OCI-LY1 (cell line): Measurements from ENCODE around the gene P2RX4.
A peak's percentile ranks its signal among the peaks of the same experiment; 100 is the strongest.

ENCODE experiments used
- H2AFZ ChIP-seq: fragments of 200-600 bp; sonication (generic), shearing (Covaris generic); 2 replicates; pipeline ENCODE4 v1.6.0; 2014; ENCODE audit warnings: antibody characterized with exemption, mild to moderate bottlenecking, low read length
- H3F3A ChIP-seq: fragments of 200-600 bp; sonication (generic), shearing (Covaris generic); 2 replicates; pipeline ENCODE4 v1.6.0; 2014; ENCODE audit warnings: mild to moderate bottlenecking, antibody characterized with exemption, low read length, moderate library complexity; ENCODE audit not compliant: insufficient read depth
- H3K27ac ChIP-seq: fragments of 200-600 bp; sonication (generic); 2 replicates; pipeline ENCODE4 v1.5.1; 2014; ENCODE audit warnings: low read length, mixed run types, mild to moderate bottlenecking, low read depth; ENCODE audit not compliant: poor library complexity, severe bottlenecking
- H3K27me3 ChIP-seq: fragments of 200-600 bp; sonication (generic); 2 replicates; pipeline ENCODE4 v1.6.0; 2014; ENCODE audit warnings: antibody characterized with exemption, mild to moderate bottlenecking, low read length, moderate library complexity; ENCODE audit not compliant: insufficient read depth
- H3K36me3 ChIP-seq: fragments of 200-600 bp; sonication (generic); 2 replicates; pipeline ENCODE4 v1.6.1; 2014; ENCODE audit warnings: mild to moderate bottlenecking, antibody characterized with exemption, low read length, moderate library complexity, mixed read lengths; ENCODE audit not compliant: insufficient read depth
- H3K4me1 ChIP-seq: fragments of 200-600 bp; sonication (generic); 2 replicates; pipeline ENCODE4 v1.5.1; 2014; ENCODE audit warnings: mild to moderate bottlenecking, low read length, moderate library complexity; ENCODE audit not compliant: insufficient read depth, severe bottlenecking
- H3K4me2 ChIP-seq: fragments of 200-600 bp; sonication (generic), shearing (Covaris generic); 2 replicates; pipeline ENCODE4 v1.6.1; 2014; ENCODE audit warnings: low read length
- H3K4me3 ChIP-seq: fragments of 200-600 bp; sonication (generic); 2 replicates; pipeline ENCODE4 v1.5.1; 2014; ENCODE audit warnings: low read length, low read depth, mild to moderate bottlenecking, mixed read lengths; ENCODE audit not compliant: poor library complexity, severe bottlenecking
- H3K79me2 ChIP-seq: fragments of 200-600 bp; shearing (Covaris generic); 2 replicates; pipeline ENCODE4 v1.6.1; 2016; ENCODE audit warnings: mixed run types, low read length, mixed read lengths; ENCODE audit not compliant: insufficient read depth
- H3K9ac ChIP-seq: fragments of 200-600 bp; sonication (generic), shearing (Covaris generic); 2 replicates; pipeline ENCODE4 v1.6.1; 2014; ENCODE audit warnings: mild to moderate bottlenecking, low read length, mixed read lengths
- H3K9me2 ChIP-seq: fragments of 200-600 bp; sonication (generic), shearing (Covaris generic); 2 replicates; pipeline ENCODE4 v1.6.1; 2014; ENCODE audit warnings: low read depth, mild to moderate bottlenecking, low read length, mixed read lengths
- H3K9me3 ChIP-seq: fragments of 200-600 bp; shearing (Covaris generic); 2 replicates; pipeline ENCODE4 v1.6.1; 2014; ENCODE audit warnings: low read length, mixed read lengths
- H4K20me1 ChIP-seq: fragments of 200-600 bp; sonication (generic), shearing (Covaris generic); 2 replicates; pipeline ENCODE4 v1.6.0; 2016; ENCODE audit warnings: mild to moderate bottlenecking, low read length; ENCODE audit not compliant: insufficient read depth
- CTCF ChIP-seq: fragments of 200-600 bp; sonication (generic), shearing (Covaris generic); IDR thresholded peaks from 2 replicates; pipeline ENCODE4 v1.5.1; 2017; ENCODE audit warnings: mild to moderate bottlenecking, antibody characterized with exemption, low read length, moderate library complexity, mixed read lengths
- EZH2 ChIP-seq: fragments of 200-600 bp; sonication (generic), shearing (Covaris generic); IDR thresholded peaks from 2 replicates; pipeline ENCODE4 v1.8.0; 2017; ENCODE audit warnings: borderline replicate concordance, mixed run types, mild to moderate bottlenecking, antibody characterized with exemption, low read length, moderate library complexity, mixed read lengths

Gene P2RX4

GRCh38 chr12:121233628-121234020 lies 23.7 kb downstream of the P2RX4 start:
- Histone ChIP-seq H3K9me2 (no peaks in the 10 kb centered on the region), H3K79me2 (no peaks in the 10 kb centered on the region), H3K27me3 (no peaks in the 10 kb centered on the region), H3K9ac (no peak overlapping the region), H3K9me3 (no peaks in the 10 kb centered on the region), H2AFZ (no peak overlapping the region), H3K4me2 (no peak overlapping the region), H3F3A (no peaks in the 10 kb centered on the region), H3K4me1 (peaks cover 4% of the 10 kb centered on the region), H3K36me3 (peaks cover 11% of the 10 kb centered on the region; the same call in 1 of the 2 replicates), H3K27ac (no peak overlapping the region), H4K20me1 (no peaks in the 10 kb centered on the region), H3K4me3 (no peak overlapping the region)
- TF ChIP-seq CTCF (0 out of 2 replicates have a peak, but pooled peaks have one; percentile 4), EZH2 (no peak)

- Histone ChIP-seq H3K9me2 (no peaks in the 10 kb centered on the region), H3K4me3 (no peak overlapping the region), H3K27me3 (no peaks in the 10 kb centered on the region), H3K27ac (no peak overlapping the region), H3F3A (no peaks in the 10 kb centered on the region), H3K79me2 (no peaks in the 10 kb centered on the region), H3K4me1 (peaks cover 35% of the 10 kb centered on the region), H3K4me2 (no peak overlapping the region), H3K36me3 (peaks cover 11% of the 10 kb centered on the region; the same call in 1 of the 2 replicates), H2AFZ (no peak overlapping the region), H3K9me3 (no peaks in the 10 kb centered on the region), H3K9ac (no peak overlapping the region), H4K20me1 (no peaks in the 10 kb centered on the region)
- TF ChIP-seq EZH2 = no peak
- no peak for TF ChIP-seq CTCF
Observed at GRCh38 chr12:121236776-121237175, 26.8 kb downstream of the P2RX4 start.

- H3F3A ChIP-seq = no peaks in the 10 kb centered on the region
- H3K36me3 ChIP-seq = peaks cover 11% of the 10 kb centered on the region; the same call in 1 of the 2 replicates
- TF ChIP-seq CTCF (no peak), EZH2 (no peak)
- peaks cover 36% of the 10 kb centered on the region for H3K4me1 ChIP-seq
- no peak overlapping the region for H3K27ac ChIP-seq
- H3K4me3 ChIP-seq = no peak overlapping the region
- no peaks in the 10 kb centered on the region for H3K27me3 ChIP-seq
- no peaks in the 10 kb centered on the region for H3K79me2 ChIP-seq
- no peak overlapping the region for H3K9ac ChIP-seq
- no peaks in the 10 kb centered on the region for H3K9me3 ChIP-seq
- H4K20me1 ChIP-seq = no peaks in the 10 kb centered on the region
- no peak overlapping the region for H2AFZ ChIP-seq
- H3K9me2 ChIP-seq = no peaks in the 10 kb centered on the region
- no peak overlapping the region for H3K4me2 ChIP-seq
Observed at GRCh38 chr12:121237415-121237814, 27.5 kb downstream of the P2RX4 start.
